Measurements from ENCODE around the gene MEA1.

GRCh38 chr6:43014434-43014909, 726 bp upstream of the MEA1 start:
- TF ChIP-seq POLR2A (IDR thresholded peaks at IDR 0.05; ENCODE audit: low read depth) (no peak), CTCF (IDR thresholded peaks at IDR 0.05) (no peak), POLR2AphosphoS5 (IDR thresholded peaks at IDR 0.05) (no peak)

Measured in esophagus muscularis mucosa (tissue), 3 donors.